Measurements from ENCODE around the gene LRRC58.
A peak's percentile ranks its signal among the peaks of the same experiment; 100 is the strongest.

Gene LRRC58

DNA sequence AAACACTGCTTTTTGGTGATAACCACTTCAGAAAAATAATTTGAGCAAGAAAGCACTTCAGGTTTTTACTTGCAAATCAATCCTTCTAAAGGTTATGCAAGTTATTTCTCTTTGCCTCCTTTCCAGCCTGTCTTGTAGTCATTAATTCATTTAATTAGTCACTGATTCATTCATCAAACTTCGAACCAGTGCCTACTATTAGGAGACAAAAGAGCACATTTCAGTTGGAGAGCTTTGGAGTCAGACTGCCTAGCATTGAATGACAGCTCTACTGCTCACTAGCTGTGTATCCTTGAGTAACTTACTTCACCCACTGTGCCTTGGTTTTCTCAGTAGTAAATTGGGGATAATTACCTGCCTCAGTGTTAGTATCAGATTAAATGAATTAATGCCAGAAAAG is 14.9 kb upstream of the LRRC58 start:
- H3K27ac ChIP-seq (ENCODE audit: low read length), result no peak overlapping the region
- no peaks in the 10 kb centered on the region for H3K36me3 ChIP-seq (ENCODE audit: insufficient read depth, low read depth, low read length)
- no peak overlapping the region for H3K4me3 ChIP-seq (ENCODE audit: low read length)
- H3K9me3 ChIP-seq (ENCODE audit: insufficient read depth, low read depth, low read length), result no peaks in the 10 kb centered on the region
- no peak overlapping the region for H3K9ac ChIP-seq (ENCODE audit: low read depth, low read length)
- H3K27me3 ChIP-seq (ENCODE audit: insufficient read depth, low read length), result no peaks in the 10 kb centered on the region
- H3K4me1 ChIP-seq (ENCODE audit: insufficient read depth, low read length), result no peaks in the 10 kb centered on the region

DNA sequence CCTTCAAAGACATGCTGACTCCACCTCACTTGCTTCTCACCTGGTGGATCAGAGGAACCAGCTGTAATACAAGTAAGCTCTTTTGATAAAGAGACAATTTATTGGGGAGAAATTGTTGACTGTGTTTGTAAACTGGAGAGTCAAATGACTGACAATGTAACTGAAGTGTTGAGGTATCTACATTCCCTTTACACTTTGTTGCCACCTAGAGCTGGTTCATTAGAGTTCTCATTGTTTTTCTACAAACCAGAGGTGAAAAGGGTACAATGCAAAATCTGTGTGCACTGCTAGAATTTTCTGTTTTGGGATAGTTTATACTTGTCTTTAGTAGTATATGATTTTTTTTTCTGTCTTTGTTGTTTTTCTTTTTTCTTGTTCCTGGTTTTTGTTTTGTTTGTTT is 8.7 kb upstream of the LRRC58 start:
- no peaks in the 10 kb centered on the region for H3K9me3 ChIP-seq (ENCODE audit: insufficient read depth, low read depth, low read length)
- no peak overlapping the region for H3K9ac ChIP-seq (ENCODE audit: low read depth, low read length)
- no peak overlapping the region for H3K27ac ChIP-seq (ENCODE audit: low read length)
- H3K4me3 ChIP-seq (ENCODE audit: low read length), result no peak overlapping the region
- no peaks in the 10 kb centered on the region for H3K36me3 ChIP-seq (ENCODE audit: insufficient read depth, low read depth, low read length)
- no peaks in the 10 kb centered on the region for H3K27me3 ChIP-seq (ENCODE audit: insufficient read depth, low read length)
- no peaks in the 10 kb centered on the region for H3K4me1 ChIP-seq (ENCODE audit: insufficient read depth, low read length)

DNA sequence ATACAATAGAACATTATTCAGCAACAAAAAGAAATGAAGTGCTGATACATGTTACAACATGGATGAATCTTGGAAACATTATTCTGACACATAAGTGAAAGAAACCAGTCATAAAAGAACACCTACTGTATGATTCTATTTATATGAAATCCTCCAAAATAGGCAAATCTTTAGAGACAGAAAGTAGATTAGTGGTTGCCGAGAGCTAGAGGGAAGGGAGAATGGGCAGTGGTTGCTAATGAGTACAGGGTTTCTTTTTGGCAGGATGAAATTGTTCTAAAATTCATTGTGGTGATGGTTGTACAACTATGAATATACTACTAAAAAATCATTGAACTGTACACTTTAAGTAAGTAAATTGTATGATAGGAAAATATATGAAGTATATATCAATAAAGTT is 6.3 kb upstream of the LRRC58 start:
- Histone ChIP-seq H3K36me3 (ENCODE audit: insufficient read depth, low read depth, low read length) (no peaks in the 10 kb centered on the region), H3K27ac (ENCODE audit: low read length) (no peak overlapping the region), H3K9ac (ENCODE audit: low read depth, low read length) (no peak overlapping the region), H3K4me3 (ENCODE audit: low read length) (no peak overlapping the region), H3K27me3 (ENCODE audit: insufficient read depth, low read length) (no peaks in the 10 kb centered on the region), H3K4me1 (ENCODE audit: insufficient read depth, low read length) (no peaks in the 10 kb centered on the region), H3K9me3 (ENCODE audit: insufficient read depth, low read depth, low read length) (no peaks in the 10 kb centered on the region)

DNA sequence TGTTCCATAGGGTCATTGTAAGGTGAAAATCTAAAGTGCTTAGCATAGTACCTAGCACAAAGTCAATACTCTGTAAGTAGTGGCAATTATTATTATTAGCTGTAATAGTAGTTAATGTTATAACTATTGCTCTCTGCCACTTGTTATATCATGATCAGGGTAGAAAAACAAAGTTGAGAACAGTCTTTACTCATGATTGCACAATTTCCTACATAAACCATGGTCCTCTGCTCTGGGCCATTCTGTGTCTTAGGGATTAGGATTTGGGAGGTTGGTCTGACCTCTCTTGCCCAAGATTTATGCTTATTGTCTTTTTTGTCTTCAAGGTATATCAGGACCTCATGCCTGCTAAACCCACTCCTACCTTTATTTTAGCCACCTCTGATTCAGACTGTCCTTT is 4.3 kb upstream of the LRRC58 start:
- Histone ChIP-seq H3K36me3 (ENCODE audit: insufficient read depth, low read depth, low read length) (no peaks in the 10 kb centered on the region), H3K27me3 (ENCODE audit: insufficient read depth, low read length) (peaks cover 10% of the 10 kb centered on the region), H3K27ac (ENCODE audit: low read length) (no peak overlapping the region), H3K9me3 (ENCODE audit: insufficient read depth, low read depth, low read length) (no peaks in the 10 kb centered on the region), H3K9ac (ENCODE audit: low read depth, low read length) (no peak overlapping the region), H3K4me1 (ENCODE audit: insufficient read depth, low read length) (peaks cover 7% of the 10 kb centered on the region; the same call in 1 of the 2 replicates), H3K4me3 (ENCODE audit: low read length) (no peak overlapping the region)

DNA sequence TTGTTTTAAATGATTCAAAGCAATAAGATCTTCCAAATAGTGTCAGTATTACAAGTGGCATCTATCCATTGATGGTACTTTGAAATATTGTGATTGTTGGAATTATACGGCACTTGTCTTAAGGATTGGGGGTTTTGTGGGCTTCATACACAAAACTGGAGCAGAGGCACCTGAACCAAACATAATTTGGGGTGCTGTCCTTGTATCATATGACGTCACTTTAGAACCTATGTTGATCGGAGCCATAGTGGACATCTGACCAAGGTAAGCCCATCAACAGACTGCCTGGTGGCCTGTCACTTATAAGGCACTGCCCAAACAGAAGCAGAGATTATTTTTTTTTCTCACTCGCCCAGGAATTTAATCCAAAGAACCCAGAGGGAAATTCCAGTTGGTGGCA is 2.9 kb upstream of the LRRC58 start:
- Histone ChIP-seq H3K9me3 (ENCODE audit: insufficient read depth, low read depth, low read length) (no peaks in the 10 kb centered on the region), H3K27ac (ENCODE audit: low read length) (no peak overlapping the region), H3K36me3 (ENCODE audit: insufficient read depth, low read depth, low read length) (no peaks in the 10 kb centered on the region), H3K27me3 (ENCODE audit: insufficient read depth, low read length) (peaks cover 20% of the 10 kb centered on the region), H3K9ac (ENCODE audit: low read depth, low read length) (no peak overlapping the region), H3K4me3 (ENCODE audit: low read length) (no peak overlapping the region), H3K4me1 (ENCODE audit: insufficient read depth, low read length) (peaks cover 7% of the 10 kb centered on the region; the same call in 1 of the 2 replicates)

DNA sequence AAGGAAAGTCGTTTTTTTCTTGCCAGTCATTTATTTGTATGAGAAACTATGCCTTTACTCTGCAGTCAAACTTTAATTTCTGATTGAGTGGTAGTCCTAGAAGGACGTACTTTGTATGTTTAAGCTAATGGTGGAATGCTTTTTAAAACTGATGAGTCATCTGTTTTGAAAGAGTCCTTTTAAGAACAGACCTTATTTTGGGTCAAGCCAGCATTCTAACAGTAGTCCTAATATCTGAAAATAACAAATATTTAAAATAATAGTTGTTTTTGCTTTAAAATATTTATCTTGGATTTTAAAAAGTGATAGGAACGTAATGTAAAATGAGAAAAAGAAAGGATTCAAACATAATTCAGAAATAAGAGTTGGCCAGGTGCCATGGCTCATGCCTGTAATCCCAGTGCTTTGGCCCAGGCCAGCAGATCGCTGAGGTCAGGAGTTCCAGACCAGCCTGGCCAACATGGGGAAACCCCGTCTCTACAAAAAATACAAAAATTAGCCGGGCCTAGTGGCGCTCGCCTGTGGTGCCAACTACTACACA is 1.3 kb upstream of the LRRC58 start:
- Histone ChIP-seq H3K9me3 (ENCODE audit: insufficient read depth, low read depth, low read length) (no peaks in the 10 kb centered on the region), H3K9ac (ENCODE audit: low read depth, low read length) (no peak overlapping the region; the same call in 1 of the 2 replicates), H3K36me3 (ENCODE audit: insufficient read depth, low read depth, low read length) (no peaks in the 10 kb centered on the region), H3K4me3 (ENCODE audit: low read length) (peak overlapping the region; percentile 70; the same call in 1 of the 2 replicates), H3K27ac (ENCODE audit: low read length) (no peak overlapping the region), H3K27me3 (ENCODE audit: insufficient read depth, low read length) (peaks cover 20% of the 10 kb centered on the region), H3K4me1 (ENCODE audit: insufficient read depth, low read length) (peaks cover 7% of the 10 kb centered on the region; the same call in 1 of the 2 replicates)

DNA sequence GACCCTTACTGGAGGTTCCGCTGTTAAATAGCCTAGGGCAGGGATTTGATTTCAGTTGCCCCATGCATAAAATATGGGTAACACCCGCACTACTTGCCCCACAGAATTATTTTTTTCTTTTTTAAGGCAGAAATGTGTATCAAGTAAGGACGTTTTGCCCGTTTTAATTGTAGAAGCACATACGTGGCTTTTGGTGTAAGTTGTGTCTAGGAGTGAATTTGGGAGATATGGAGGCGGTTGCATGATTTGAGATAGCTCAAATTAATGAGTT is 636 bp upstream of the LRRC58 start:
- H3K4me3 ChIP-seq (ENCODE audit: low read length), result peak overlapping the region; percentile 70
- no peaks in the 10 kb centered on the region for H3K9me3 ChIP-seq (ENCODE audit: insufficient read depth, low read depth, low read length)
- peak overlapping the region; percentile 74; the same call in 1 of the 2 replicates for H3K9ac ChIP-seq (ENCODE audit: low read depth, low read length)
- H3K27me3 ChIP-seq (ENCODE audit: insufficient read depth, low read length), result peaks cover 20% of the 10 kb centered on the region
- H3K27ac ChIP-seq (ENCODE audit: low read length), result no peak overlapping the region
- H3K36me3 ChIP-seq (ENCODE audit: insufficient read depth, low read depth, low read length), result no peaks in the 10 kb centered on the region
- peaks cover 7% of the 10 kb centered on the region; the same call in 1 of the 2 replicates for H3K4me1 ChIP-seq (ENCODE audit: insufficient read depth, low read length)

DNA sequence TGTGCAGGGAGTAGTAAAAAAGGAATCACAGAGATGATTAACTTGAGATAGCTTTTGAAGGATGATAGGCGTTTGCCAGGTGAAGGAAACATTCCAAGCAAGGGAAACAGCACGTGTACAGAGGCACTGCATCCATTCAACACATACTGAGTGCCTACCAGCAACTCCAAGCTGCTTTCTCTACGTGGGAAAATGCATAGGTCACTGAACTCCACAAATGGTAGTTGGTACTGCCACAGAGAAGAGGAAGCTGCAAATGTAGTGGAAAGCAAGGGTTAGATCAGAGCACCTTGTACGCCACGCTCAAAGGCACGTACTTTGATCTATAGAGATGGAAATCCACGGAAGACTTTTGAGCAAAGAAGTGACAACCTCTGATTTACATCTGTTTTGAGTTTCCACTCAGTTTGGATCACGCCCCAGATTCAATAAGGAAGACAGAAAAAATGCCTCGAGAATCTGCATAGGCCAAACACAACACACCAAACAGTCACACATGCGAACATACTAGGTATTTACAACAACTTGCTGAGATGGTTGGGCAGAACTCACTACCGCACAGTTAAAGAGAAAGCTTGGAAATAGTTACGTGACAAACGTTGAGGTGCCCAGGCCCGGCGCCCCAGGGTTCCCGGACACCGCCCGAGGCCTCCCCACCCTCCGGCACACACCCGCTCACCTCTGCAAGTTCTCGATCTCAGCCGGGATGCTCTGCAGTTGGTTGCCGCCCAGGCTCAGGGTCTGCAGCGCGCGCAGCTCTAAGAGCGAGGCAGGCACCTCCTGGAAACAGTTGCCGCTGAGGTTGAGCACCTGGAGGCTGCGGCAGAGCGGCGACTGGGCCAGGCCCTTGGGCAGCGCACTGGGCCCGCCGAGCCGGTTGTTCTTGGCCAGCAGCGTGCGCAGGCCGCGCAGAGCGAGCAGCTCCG is 826 bp downstream of the LRRC58 start:
- H3K4me1 ChIP-seq (ENCODE audit: insufficient read depth, low read length), result peaks cover 7% of the 10 kb centered on the region; the same call in 1 of the 2 replicates
- H3K4me3 ChIP-seq (ENCODE audit: low read length), result peak overlapping the region; percentile 70

DNA sequence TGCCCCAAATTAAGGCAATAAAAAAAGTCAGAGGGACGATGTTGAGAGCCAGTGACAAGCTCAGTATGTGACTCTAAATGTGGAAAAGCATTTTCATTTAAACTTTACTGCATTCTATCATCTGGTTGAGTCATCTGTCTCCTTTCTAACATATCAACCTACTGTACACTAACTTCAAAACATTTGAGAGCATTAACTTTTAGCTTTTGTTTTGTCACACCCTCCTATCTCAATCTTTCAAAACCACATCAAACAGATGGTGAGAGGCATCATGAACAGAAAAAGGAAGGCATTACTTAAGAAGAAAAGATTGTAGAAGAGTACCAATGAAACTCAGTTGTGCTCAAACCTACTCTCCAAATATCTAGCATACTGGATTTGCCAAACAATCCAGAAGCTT is 4.8 kb downstream of the LRRC58 start:
- H3K36me3 ChIP-seq (ENCODE audit: insufficient read depth, low read depth, low read length), result no peaks in the 10 kb centered on the region
- H3K27me3 ChIP-seq (ENCODE audit: insufficient read depth, low read length), result peaks cover 12% of the 10 kb centered on the region
- H3K27ac ChIP-seq (ENCODE audit: low read length), result no peak overlapping the region

More for the DNA sequence above, 826 bp downstream of the LRRC58 start:
- no peaks in the 10 kb centered on the region for H3K9me3 ChIP-seq (ENCODE audit: insufficient read depth, low read depth, low read length)
- H3K9ac ChIP-seq (ENCODE audit: low read depth, low read length), result peak overlapping the region; percentile 74; the same call in 1 of the 2 replicates
- no peak overlapping the region for H3K27ac ChIP-seq (ENCODE audit: low read length)
- H3K27me3 ChIP-seq (ENCODE audit: insufficient read depth, low read length), result peaks cover 20% of the 10 kb centered on the region
- no peaks in the 10 kb centered on the region for H3K36me3 ChIP-seq (ENCODE audit: insufficient read depth, low read depth, low read length)

DNA sequence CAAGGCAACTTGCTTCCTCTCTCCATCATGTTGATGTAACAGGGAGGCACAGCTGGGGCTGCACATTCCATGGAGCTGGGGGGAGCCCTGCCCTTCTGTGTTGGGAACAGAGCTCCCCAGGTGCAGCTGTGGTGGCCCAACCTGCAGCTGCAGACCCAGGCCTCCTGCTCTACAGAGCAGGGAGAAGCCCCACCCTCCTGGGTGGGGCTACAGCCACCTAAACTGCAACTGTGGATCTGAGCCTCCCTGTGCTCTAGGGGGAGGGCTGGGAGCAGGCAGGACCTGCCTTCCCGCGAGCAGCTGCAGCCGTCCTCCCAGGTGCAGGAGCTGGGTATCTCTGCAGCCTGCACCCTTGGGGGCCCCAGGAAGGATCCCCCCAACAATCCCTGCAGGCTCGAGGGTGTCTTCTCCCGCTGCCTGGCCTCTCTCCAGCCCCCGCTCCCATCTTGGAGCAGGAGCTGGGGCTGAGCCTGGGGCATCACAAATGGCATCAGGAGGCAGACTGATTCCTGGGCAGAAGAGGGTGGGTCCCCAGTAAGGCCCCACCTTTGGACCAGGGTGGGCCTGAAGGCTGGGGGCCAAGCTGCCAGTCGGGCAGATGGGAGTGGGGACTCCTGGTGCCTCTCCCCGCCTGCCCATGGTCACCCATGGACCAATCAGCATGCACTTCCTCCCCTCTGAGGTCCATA is 7.4 kb downstream of the LRRC58 start:
- Histone ChIP-seq H3K4me1 (ENCODE audit: insufficient read depth, low read length) (no peaks in the 10 kb centered on the region; the same call in 1 of the 2 replicates), H3K9ac (ENCODE audit: low read depth, low read length) (no peak overlapping the region), H3K4me3 (ENCODE audit: low read length) (no peak overlapping the region), H3K27me3 (ENCODE audit: insufficient read depth, low read length) (no peaks in the 10 kb centered on the region), H3K27ac (ENCODE audit: low read length) (no peak overlapping the region), H3K36me3 (ENCODE audit: insufficient read depth, low read depth, low read length) (no peaks in the 10 kb centered on the region), H3K9me3 (ENCODE audit: insufficient read depth, low read depth, low read length) (0 out of 2 replicates have a peak, but pooled peaks cover 4% of the 10 kb centered on the region)

More for the DNA sequence above, 4.8 kb downstream of the LRRC58 start:
- 0 out of 2 replicates have a peak, but pooled peaks cover 3% of the 10 kb centered on the region for H3K9me3 ChIP-seq (ENCODE audit: insufficient read depth, low read depth, low read length)
- no peaks in the 10 kb centered on the region; the same call in 1 of the 2 replicates for H3K4me1 ChIP-seq (ENCODE audit: insufficient read depth, low read length)
- no peak overlapping the region for H3K4me3 ChIP-seq (ENCODE audit: low read length)
- no peak overlapping the region for H3K9ac ChIP-seq (ENCODE audit: low read depth, low read length)

DNA sequence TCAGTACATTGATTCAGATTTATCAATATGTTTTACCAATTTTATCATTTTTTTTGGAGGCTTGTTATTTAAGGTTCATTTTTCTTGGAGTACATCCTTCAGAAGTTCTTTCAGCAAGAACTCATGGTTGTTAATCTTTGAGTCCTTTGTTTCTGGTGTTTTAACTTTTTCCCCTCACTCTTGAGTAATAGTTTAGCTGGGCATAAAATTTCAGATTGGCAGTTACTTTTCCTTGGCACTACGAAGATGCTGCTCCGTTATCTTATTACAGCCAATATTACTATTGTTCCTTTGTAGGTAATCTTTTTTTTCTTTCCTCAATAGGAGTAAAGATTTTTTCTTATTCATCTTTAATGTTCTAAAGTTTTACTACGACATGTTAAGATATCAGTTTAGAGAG is 9.8 kb downstream of the LRRC58 start:
- Histone ChIP-seq H3K9me3 (ENCODE audit: insufficient read depth, low read depth, low read length) (0 out of 2 replicates have a peak, but pooled peaks cover 4% of the 10 kb centered on the region), H3K36me3 (ENCODE audit: insufficient read depth, low read depth, low read length) (peaks cover 5% of the 10 kb centered on the region), H3K4me1 (ENCODE audit: insufficient read depth, low read length) (no peaks in the 10 kb centered on the region; the same call in 1 of the 2 replicates), H3K27me3 (ENCODE audit: insufficient read depth, low read length) (no peaks in the 10 kb centered on the region), H3K4me3 (ENCODE audit: low read length) (no peak overlapping the region), H3K27ac (ENCODE audit: low read length) (no peak overlapping the region), H3K9ac (ENCODE audit: low read depth, low read length) (no peak overlapping the region)
